SK-N-MC (cell line): ENCODE data around the gene VAMP3.

Experiments
- DNase-seq: peaks from one replicate; pipeline ENCODE4 v3.0.0-alpha.2; 2011; ENCODE audit warnings: low read depth, low spot score
- H3K27ac ChIP-seq: fragments of 200-600 bp; sonication (generic); 2 replicates; pipeline ENCODE4 v1.5.1; 2016; ENCODE audit warnings: mixed run types
- H3K36me3 ChIP-seq: fragments of 200-600 bp; sonication (generic); 2 replicates; pipeline ENCODE4 v1.6.1; 2017; ENCODE audit warnings: antibody characterized with exemption, low read length, mixed read lengths; ENCODE audit not compliant: insufficient read depth
- H3K4me3 ChIP-seq: fragments of 200-600 bp; sonication (generic); 2 replicates; pipeline ENCODE4 v1.5.1; 2016
- H3K9ac ChIP-seq: fragments of 200-600 bp; sonication (generic); 2 replicates; pipeline ENCODE4 v1.8.0; 2017; ENCODE audit warnings: mixed run types, mixed read lengths; ENCODE audit not compliant: insufficient read length
- H3K9me3 ChIP-seq: fragments of 200-600 bp; sonication (generic); 2 replicates; pipeline ENCODE4 v1.6.1; 2017; ENCODE audit warnings: low read depth, mild to moderate bottlenecking, antibody characterized with exemption, low read length, moderate library complexity, mixed read lengths
- EZH2 ChIP-seq: fragments of 200-600 bp; sonication (generic); IDR thresholded peaks from one replicate; pipeline ENCODE4 v1.6.1; 2017; ENCODE audit warnings: antibody characterized with exemption
- FOXP2 ChIP-seq: optimal IDR thresholded peaks from 2 replicates; pipeline ENCODE3; 2011; ENCODE audit warnings: mild to moderate bottlenecking, moderate library complexity; ENCODE audit not compliant: insufficient read depth; ENCODE audit errors: extremely low read length, control extremely low read depth
- POLR2AphosphoS5 ChIP-seq: IDR thresholded peaks from 2 replicates; pipeline ENCODE4 v1.6.1; 2012; ENCODE audit warnings: mild to moderate bottlenecking, low read depth, low read length, borderline replicate concordance

VAMP3 gene

GRCh38 chr1:7770997-7771822, at the start of gene VAMP3:
VAMP3 (plus strand) TSS chr1:7771296; CDS start chr1:7771384, 88 bp downstream.
- no peak for DNase-seq
- Histone ChIP-seq H3K9me3 (no peaks in the 10 kb centered on the region), H3K27ac (no peak within 1 kb of the TSS), H3K9ac (peak within 1 kb of the TSS; percentile 86), H3K36me3 (peaks cover 16% of the 10 kb centered on the region), H3K4me3 (peak within 1 kb of the TSS; percentile 92)
- TF ChIP-seq POLR2AphosphoS5 (peak; percentile 69; the same call in 1 of the 2 replicates), EZH2 (no peak)

GRCh38 chr1:7721940-7722669, 49.0 kb upstream of the VAMP3 start:
- no peak for DNase-seq
- no peak overlapping the region for H3K27ac ChIP-seq
- H3K36me3 ChIP-seq = no peaks in the 10 kb centered on the region
- no peak overlapping the region for H3K9ac ChIP-seq
- H3K9me3 ChIP-seq = no peaks in the 10 kb centered on the region
- no peak for TF ChIP-seq POLR2AphosphoS5
- TF ChIP-seq EZH2 = no peak
- TF ChIP-seq FOXP2 = no peak
- H3K4me3 ChIP-seq = no peak overlapping the region

DNA sequence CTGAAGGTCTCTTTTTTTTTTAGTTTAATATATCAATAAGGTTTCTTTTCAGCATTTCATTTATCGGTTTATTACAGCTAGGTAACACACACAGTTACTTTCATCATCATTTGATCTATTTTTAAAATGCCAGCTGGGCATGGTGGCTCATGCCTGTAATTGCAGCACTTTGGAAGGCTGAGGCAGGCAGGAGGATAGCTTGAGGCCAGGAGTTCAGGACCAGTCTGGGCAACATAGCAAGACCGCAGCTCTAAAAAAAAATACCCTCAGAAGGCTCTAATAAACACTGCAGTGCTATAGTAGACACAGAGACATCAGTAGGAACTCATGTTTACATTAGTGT, 48.5 kb upstream of the VAMP3 start:
- TF ChIP-seq POLR2AphosphoS5 = no peak
- TF ChIP-seq FOXP2 = no peak
- TF ChIP-seq EZH2 = no peak
- no peak overlapping the region for H3K9ac ChIP-seq
- H3K36me3 ChIP-seq = no peaks in the 10 kb centered on the region
- H3K9me3 ChIP-seq = no peaks in the 10 kb centered on the region
- H3K4me3 ChIP-seq = no peak overlapping the region
- no peak for DNase-seq
- H3K27ac ChIP-seq = no peak overlapping the region

GRCh38 chr1:7726623-7727022, 44.5 kb upstream of the VAMP3 start:
- TF ChIP-seq POLR2AphosphoS5 = no peak
- H3K9ac ChIP-seq = no peak overlapping the region
- H3K27ac ChIP-seq = no peak overlapping the region
- H3K36me3 ChIP-seq = no peaks in the 10 kb centered on the region
- no peaks in the 10 kb centered on the region for H3K9me3 ChIP-seq
- no peak overlapping the region for H3K4me3 ChIP-seq
- no peak for DNase-seq

DNA sequence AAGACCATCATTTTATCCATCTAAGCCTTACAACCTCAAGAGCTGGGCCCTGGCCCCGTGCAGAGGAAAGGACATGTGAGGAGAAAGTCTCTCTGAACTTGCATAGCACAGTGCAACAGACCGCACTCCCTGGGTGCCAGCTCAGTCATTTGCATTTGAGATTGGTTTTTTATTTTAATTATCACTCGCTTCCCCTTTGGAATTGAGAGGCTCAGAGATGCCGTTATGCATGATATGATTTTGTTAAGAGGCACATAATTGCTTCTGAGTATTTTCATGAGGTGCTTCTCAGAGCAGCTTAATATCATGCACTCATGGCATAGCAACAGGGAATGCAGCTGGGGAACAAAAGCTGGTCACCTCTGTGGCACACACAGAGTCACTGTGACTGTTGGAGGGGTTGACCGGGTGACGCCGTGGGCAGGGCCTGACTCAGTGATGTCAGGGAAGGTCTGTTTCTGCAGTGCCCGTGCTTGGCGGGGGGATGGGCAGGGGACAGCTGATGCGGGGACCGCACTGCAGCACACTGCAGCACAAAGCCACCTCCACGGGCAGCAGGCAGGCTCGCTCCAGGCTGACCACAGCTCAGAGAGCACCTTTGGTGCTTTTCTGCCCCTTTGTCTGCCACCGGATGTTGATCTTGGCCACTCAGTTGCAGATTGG, 43.2 kb upstream of the VAMP3 start:
- H3K4me3 ChIP-seq = no peak overlapping the region
- H3K36me3 ChIP-seq = no peaks in the 10 kb centered on the region
- no peak overlapping the region for H3K9ac ChIP-seq
- no peak for DNase-seq
- H3K27ac ChIP-seq = no peak overlapping the region
- H3K9me3 ChIP-seq = no peaks in the 10 kb centered on the region
- TF ChIP-seq POLR2AphosphoS5 (no peak), EZH2 (no peak), FOXP2 (no peak)

DNA sequence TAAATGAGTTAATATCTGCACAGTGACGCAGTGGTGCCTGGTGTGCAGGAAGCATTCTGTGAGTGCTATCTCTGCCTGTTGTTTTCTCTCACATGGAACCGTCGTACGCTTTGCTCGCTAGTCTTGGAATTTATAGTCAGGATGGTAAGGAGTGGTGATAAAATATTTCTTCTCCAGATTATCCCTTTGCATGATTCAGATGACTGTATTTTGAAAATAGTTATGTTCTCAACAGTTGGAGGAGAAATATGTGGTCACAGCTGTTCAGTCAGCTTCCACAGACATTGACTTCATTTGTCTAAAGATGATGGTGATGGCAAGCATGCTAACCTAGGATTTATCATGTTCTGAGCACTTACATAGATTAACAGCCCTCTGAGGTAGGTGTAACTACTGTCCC, 41.3 kb upstream of the VAMP3 start:
- TF ChIP-seq EZH2 (no peak), FOXP2 (no peak), POLR2AphosphoS5 (no peak)
- Histone ChIP-seq H3K9me3 (no peaks in the 10 kb centered on the region), H3K9ac (no peak overlapping the region)

GRCh38 chr1:7732331-7732730, 38.8 kb upstream of the VAMP3 start:
- H3K9me3 ChIP-seq = no peaks in the 10 kb centered on the region
- no peak overlapping the region for H3K9ac ChIP-seq
- no peak overlapping the region for H3K4me3 ChIP-seq
- TF ChIP-seq POLR2AphosphoS5 = no peak
- no peak for TF ChIP-seq FOXP2
- no peak for TF ChIP-seq EZH2
- no peak for DNase-seq
- no peaks in the 10 kb centered on the region for H3K36me3 ChIP-seq
- H3K27ac ChIP-seq = no peak overlapping the region

More for the DNA sequence above, 41.3 kb upstream of the VAMP3 start:
- H3K27ac ChIP-seq = no peak overlapping the region
- no peaks in the 10 kb centered on the region for H3K36me3 ChIP-seq
- no peak overlapping the region for H3K4me3 ChIP-seq
- no peak for DNase-seq

GRCh38 chr1:7733276-7733675, 37.8 kb upstream of the VAMP3 start:
- Histone ChIP-seq H3K27ac (no peak overlapping the region), H3K9ac (no peak overlapping the region), H3K36me3 (no peaks in the 10 kb centered on the region), H3K9me3 (no peaks in the 10 kb centered on the region), H3K4me3 (no peak overlapping the region)
- DNase-seq = no peak
- TF ChIP-seq FOXP2 (no peak), EZH2 (no peak), POLR2AphosphoS5 (no peak)
